Stimulated activated CD8-positive, alpha-beta memory T cell treated with anti-CD3 and anti-CD28 coated beads, Interleukin-7, amount 100 ng/mL, for 1 hour (primary cell): ENCODE measurements around the gene RPS18.

Source experiments
- DNase-seq, 2 donors: peaks; one replicate each; pipeline ENCODE4 v3.0.0-alpha.2; 2020; ENCODE audit warnings: low read depth in 2 of 2

The RPS18 gene

GRCh38 chr6:33314943-33315792 is 43.3 kb downstream of the RPS18 start:
- DNase-seq: no peak

DNA sequence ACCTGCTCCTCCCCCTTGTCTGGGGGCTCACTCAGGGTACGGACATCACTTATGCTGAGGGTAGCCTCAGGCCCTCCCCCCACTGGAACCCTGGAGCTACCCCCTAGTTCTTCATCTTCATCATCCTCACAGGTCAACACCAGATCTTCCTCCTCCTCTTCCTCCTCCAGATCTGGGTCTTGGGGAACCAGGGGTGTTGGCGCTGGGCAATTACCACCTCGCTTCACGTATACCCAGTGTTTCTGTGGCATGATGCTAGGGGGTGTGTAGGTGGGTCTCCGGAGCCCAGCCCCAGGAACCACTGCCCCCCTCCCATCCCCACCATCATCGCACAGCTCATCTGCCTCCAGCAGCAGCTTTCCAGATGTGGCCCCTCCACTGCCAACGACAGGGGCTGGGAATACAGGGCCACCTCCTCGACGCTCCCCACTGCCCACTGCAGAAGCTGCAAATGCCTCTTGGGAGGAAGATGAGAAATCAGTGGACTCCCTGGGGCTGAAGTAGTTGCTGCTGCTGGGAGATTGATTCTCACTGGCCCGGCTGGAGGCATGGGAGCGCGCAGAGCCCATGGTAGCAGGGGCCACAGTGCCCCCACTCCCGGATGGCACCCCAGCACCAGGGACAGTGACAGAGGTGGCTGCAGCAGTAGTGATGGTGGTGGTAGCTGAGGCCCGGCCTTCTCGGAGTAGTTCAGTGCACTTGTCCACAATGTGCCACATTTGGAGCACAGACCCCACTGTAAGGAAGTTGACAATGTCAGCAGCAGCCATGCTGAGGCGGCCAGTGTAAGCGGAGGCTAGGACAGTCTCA is 44.1 kb downstream of the RPS18 start:
- no peak for DNase-seq

- DNase-seq: no peak
Observed at GRCh38 chr6:33316603-33317418, 44.9 kb downstream of the RPS18 start.

DNA sequence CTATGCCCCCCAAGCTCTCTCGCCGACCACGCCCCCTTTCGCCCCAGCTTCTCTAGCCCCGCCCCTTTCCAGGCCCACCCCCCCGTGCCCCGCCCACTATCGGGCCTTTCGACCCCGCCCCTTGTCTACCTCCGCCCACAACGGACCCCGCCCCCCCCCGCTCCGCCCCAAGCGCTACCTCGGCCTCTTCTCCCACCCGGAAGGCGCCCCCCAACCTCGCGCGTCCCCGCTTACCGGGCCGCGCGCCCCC is 45.5 kb downstream of the RPS18 start:
- DNase-seq: no peak

GRCh38 chr6:33317669-33318425 is 46.0 kb downstream of the RPS18 start, which contains the start of gene ZBTB22:
TSS of gene ZBTB22 (minus strand) at chr6:33317744. CDS start at chr6:33316916, 828 bp downstream.
- DNase-seq: peak; percentile 85 to 94

DNA sequence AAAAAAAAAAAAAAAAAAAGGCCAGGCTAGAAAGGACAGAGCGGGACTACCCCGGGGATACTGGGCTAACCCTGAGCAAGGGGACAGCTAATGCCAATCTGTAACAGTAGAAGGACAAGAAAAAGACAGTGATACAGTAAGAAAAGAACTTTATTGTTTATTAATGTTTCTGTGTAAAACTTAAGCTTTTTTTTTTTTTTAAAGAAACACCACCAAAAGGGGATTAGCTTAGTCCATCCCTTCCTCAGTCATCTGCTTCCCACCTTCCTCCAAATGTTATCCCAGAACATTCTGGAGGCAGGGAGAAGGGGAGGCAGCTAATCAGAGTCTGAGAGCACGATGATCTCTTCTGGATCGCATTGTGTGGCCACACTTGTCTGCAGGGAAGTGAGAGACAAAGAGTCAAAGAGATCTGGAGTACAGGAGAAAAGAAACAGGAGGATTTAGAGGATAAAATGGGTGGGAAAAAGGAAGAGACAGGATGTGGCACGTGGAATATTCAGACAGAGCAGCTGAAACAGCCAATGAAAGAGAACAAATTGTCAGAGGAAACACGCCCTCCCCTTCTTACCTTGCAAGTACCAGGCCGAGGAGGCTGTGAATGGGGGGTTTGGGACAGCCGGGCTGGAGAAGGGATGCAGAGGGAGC is 46.7 kb downstream of the RPS18 start:
- no peak for DNase-seq

DNA sequence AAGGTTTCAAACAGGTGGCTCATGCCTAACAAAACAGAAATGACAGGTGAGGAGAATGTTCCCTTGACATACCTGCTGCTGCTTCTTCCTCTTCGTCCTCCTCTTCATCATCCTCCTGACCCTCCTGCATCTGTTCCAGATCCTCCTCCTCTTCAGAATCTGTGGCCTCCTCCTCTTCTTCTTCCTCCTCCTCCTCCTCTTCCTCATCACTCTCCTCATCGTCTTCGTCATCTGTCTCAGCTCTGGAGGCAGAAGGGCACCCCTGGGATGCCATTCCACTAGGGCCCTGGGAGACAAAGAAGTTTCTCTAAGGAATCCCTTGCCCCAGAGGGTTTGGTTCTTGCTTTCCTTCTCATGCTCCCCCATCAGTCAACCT is 48.1 kb downstream of the RPS18 start:
- no peak for DNase-seq

- no peak for DNase-seq
Observed at GRCh38 chr6:33320315-33321181, 48.7 kb downstream of the RPS18 start.

GRCh38 chr6:33321227-33321626 is 49.4 kb downstream of the RPS18 start:
- no peak for DNase-seq

GRCh38 chr6:33323623-33323948 is 51.7 kb downstream of the RPS18 start:
- no peak for DNase-seq

DNA sequence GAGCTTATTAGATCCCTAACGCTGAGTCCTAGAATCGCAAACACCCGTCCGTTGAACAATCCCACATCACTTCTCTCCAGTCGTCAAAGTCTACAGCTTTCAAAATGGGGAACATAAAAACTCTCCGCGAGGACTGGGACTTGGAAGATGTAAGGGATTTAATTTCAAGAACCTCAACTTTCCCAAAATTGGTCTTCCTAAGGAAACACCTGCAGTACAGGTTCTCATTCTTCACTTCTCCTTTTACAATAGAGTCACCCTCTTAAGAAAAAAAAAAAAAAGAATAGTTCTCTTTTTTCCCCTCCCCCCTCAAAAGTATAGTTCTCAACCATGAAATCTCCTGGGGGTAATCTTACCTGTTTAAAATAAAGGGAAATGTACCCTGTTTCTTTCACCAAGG is 52.2 kb downstream of the RPS18 start:
- DNase-seq: no peak
